Stimulated activated CD4-positive, alpha-beta T cell treated with anti-CD3 and anti-CD28 coated beads, Interleukin-12 subunit alpha, Interleukin-12 subunit beta, amount 100 ng/mL, for 48 hours (primary cell): Measurements from ENCODE around the gene ZCCHC24.

ENCODE experiments used
- DNase-seq, 3 donors: peaks; one replicate each; pipeline ENCODE4 v3.0.0-alpha.2; 2020; ENCODE audit warnings: low read depth in 2 of 3, low spot score in 1 of 3

Gene ZCCHC24

DNA sequence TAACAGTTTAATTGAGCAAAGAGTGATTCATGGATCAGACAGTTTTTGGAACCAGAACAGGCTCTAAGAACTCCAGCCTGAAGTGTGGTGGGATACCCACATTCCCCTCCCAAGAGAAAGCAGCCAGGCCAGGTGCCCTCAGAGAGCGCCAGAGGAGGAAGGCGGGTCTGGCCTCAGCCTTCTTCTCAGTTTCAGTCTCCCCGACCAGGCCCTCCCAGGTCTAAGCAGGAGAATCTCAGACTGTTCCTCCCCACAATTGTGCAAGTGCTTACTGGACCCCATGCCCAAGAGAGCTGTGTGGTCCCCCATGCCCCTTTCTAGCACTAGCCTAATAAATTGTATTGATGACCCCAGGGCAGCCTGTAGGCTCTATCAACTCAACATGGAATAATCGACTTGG, 72.6 kb downstream of the ZCCHC24 start:
- DNase-seq: no peak

DNA sequence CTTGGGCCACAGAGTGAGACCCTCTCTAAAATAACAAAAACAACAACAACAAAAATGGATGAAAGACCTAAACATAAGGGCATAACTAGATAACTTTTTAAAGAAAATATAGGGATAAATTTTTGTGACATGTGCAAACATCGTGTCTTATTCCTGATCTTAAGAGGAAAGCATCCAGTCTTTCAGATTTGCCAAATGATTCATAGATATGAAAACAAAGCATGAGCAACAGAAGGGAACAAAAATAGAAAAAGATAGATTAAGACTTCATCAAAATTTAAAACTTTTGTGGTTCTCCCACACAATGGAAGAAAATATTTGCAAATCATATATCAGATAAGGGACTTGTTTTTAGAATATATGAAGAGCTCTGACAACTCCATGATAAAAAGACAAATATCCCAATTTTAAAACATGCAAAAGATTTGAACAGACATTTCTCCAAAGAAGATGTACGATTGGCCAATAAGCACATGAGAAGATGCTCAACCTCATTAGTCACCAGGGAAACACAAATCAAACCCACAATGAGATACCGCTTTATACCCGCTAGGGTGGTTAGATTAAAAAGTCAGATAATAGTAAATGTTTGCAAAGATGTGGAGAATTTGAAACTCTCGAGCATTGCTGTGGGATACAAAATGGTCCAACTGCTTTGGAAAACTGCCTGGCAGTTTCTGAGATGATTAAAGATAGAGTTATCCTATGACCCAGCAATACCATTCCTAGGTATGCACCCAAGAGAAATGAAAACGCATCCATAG, 77.8 kb downstream of the ZCCHC24 start:
- DNase-seq: no peak

DNA sequence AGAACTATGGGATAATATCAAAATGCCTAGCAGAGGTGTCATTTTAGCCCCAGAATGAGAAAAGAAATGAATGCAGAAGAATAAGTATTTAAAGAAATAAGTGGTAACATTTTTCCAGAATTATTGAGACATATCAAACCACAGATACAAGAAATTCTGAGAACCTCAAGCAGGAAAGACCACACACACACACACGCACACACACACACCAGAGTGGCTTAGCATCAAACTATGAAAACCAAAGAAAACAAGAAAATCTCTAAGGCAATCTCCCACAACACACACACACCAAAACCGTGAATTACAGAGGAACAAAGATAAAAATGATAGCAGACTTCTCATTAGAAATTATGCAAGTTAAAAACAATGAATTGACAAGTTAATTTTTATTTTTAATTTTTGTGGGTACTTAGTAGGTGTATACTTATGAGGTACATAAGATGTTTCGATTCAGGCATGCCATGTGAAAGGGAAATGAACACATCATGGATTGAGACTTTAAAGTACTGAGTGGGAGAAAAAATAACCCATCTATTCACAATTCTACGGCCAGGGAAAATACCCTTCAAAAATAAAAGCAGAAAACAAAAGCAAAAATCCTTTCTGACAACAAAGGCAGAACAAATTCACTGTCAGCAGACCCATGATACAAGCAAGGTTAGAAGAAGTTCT, 83.6 kb downstream of the ZCCHC24 start:
- no peak for DNase-seq

DNA sequence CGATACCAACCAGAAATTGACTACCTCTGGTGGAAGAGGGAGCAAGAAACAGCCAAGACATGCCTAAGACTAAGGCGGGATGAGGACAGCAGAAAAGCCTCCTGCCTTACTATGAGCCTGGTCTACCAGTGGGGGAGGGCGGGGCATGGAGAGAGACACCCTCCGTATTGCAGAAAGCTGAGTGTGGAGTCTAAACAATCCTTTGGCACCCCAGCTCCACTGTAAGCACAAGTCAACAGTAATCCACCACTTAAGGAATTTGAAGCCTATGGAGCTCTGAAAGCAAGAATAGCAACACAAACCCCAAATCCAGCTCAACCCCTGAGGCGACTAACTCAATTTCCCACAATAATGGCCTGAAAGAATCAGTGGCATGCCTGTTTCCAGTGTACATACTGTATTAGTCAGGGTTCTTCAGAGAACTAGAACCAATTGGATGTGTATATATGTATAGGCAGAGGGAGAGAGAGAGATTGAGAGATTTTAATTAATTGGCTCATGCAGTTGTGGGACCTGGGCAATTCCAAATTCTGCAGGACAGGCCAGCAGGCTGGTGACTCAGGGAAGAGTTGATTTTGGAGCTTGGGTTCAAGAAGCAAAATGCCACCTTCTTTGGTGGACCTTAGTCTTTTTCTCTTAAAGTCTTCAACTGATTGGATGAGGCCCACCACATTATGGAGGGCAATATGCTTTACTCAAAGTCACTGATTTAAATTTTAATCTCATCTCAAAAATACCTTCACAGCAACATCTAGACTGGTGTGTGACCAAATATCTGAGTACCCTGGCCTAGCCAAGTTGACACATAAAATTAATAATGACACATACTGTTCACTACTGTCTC, 84.7 kb downstream of the ZCCHC24 start:
- DNase-seq: no peak

DNA sequence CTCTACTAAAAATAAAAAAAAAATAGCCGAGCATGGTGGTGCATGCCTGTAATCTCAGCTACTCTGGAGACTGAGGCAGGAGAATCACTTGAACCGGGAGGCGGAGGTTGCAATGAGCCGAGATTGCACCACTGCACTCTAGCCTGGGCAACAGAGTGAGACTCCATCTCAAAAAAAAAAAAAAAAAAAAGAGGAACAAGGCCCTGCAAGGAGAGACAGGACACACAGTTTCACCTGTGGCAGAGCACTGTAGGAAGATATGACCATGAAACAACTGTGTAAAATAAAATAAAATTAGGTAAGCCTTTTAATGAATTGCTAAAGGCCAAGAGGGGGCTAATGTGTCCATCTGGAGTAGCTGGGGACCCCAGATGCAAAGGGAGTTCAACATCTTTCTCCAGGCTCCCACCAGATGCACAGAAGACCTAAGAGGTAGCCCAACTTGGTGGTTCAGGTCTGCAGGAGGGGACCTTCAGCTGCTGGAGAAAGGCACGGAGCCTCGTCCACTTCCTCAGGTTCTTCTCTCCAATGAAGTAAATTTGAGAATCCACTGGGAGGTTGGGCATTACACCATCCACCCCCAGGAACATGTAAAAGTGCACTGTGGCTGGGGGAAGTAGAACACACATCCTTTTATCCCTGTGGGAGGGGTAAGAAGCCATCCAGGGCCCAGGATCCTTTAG, 85.5 kb downstream of the ZCCHC24 start:
- no peak for DNase-seq

DNA sequence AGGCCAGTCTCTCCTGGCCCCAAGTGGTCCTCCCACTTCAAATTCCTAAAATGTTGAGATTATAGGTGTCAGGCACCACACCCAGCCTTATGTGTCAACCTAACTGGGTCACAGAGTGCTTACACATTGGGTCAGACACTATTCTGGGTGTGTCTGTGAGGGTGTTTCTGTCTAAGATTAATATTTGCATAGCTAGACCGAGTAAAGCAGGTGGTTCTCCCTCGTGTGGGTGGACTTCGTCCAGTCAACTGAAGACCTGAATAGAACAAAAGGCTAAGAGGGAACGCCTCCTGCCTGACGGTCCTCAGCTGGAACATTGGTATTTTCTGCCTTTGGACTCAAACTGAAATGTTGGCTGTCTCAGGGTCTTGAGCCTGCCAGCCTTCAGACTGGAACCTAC, 86.6 kb downstream of the ZCCHC24 start:
- no peak for DNase-seq

DNA sequence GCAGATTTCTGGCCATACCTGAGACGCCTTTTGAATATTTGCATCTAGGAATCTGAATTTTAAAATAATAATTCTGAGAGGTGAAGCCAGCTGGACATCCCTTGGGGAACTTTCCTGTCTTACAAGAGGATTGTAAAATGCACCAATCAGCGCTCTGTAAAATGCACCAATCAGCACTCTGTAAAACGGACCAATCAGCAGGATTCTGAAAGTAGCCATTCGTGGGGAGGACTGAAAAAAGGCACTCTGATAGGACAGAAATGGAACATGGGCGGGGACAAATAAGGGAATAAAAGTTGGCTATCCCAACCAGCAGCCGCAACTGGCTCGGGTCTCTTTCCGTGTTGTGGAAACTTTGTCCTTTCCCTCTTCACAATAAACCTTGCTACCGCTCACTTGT, 88.2 kb downstream of the ZCCHC24 start:
- no peak for DNase-seq

DNA sequence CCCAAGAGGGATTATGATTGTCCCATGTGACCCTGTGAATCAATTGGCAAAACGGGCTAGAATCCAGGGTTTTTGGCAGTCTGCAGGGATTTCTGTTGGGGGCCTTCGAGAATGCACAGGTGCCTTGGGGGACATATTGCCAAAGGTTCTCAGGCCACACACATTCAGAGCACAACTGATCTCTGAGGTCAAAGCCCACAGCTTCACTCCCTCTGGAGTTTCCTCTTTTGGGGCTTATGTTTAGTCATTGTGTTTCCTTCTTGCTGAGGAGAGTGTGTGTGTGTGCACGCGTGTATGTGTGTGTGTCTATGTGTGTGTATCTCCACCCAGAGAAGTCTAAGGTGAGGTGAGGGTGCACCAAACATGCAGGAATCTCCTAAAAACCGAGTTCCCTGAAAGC, 89.3 kb downstream of the ZCCHC24 start:
- no peak for DNase-seq

DNA sequence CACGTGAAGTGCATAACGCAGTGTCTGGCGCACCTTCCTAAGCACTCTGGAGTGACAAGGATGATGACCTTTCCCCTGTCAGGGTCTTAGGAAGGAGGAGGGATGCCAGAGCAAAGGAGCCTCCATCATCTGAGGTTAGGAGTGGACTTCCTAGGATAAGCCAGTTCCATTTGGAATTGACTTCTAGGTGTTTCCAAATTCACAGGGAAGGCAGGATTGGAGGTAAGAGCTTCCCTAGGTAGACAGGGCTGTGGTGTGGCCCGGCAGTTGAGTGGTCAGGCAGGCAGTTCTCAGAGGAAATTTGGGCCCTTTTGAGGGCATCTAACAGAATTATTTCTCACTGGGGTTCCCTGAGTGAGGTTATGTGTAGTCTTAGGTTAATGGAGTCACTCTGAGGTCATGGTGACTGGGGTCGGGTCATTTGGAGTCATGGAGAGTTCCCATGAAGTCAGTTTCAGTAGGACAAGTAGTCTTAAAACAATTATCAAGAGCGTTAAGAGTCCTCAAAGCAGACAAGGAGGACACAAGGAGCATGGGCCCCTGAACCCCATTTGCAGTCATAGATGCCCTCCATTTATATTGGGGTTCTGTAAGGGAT, 89.9 kb downstream of the ZCCHC24 start:
- DNase-seq: no peak

DNA sequence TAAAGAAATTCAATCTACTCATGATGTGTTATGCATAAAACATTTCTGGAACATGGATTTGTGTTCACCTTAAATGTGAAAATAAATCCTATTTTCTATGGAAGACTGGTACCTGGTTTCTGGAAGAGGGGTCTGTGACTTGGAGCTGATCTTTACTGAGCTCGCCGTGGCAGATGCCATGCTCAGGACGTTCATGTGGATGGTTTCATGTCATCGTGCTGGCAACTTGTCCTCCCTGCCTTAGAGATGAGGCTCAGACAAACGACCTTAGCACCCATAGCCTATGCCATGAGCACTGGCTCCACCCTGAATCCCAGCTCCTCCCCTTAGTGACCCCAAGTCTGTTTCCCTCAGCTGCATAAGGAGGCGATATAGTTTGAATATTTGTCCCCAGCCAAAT, 90.8 kb downstream of the ZCCHC24 start:
- no peak for DNase-seq

DNA sequence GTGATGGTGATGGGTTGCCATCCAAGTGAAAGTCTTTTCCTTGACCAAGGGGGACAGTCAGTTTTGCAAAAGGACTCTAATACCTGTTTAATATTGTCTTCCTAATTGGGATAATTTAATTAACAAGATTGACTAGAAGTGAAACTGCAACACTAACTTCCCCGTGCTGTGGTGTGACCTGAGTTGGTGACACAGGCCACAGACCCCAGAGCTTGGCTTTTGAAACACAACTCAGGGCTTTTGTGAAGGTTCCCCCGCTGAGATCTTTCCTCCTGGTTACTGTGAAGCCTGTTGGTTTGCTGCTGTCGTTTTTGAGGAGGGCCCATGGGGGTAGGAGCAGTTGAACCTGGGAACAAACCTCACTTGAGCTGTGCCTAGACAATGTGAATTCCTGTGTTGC, 91.3 kb downstream of the ZCCHC24 start:
- DNase-seq: no peak

DNA sequence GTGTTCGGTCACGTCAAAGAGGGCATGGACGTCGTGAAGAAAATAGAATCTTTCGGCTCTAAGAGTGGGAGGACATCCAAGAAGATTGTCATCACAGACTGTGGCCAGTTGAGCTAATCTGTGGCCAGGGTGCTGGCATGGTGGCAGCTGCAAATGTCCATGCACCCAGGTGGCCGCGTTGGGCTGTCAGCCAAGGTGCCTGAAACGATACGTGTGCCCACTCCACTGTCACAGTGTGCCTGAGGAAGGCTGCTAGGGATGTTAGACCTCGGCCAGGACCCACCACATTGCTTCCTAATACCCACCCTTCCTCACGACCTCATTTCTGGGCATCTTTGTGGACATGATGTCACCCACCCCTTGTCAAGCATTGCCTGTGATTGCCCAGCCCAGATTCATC, 91.7 kb downstream of the ZCCHC24 start:
- no peak for DNase-seq

DNA sequence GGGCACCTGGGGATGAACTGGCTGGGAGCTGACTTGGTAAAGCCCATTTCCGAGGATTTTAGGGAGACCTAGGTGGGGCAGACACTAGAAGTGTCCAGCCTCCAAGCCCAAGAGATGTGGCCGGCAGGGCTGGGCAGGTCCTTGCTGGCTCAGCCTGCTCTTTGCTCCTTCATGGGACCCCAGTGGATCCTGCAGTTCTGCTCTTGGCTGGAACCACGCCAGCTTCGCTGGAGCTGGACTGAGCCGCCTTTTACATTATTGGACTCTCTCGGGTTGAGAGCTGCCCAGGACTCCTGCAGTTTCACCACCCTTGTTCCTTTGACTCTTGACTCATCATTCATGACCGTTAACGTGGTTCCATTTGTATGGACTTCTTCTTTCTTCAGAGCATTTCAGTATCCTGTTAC, 92.4 kb downstream of the ZCCHC24 start:
- DNase-seq: no peak

DNA sequence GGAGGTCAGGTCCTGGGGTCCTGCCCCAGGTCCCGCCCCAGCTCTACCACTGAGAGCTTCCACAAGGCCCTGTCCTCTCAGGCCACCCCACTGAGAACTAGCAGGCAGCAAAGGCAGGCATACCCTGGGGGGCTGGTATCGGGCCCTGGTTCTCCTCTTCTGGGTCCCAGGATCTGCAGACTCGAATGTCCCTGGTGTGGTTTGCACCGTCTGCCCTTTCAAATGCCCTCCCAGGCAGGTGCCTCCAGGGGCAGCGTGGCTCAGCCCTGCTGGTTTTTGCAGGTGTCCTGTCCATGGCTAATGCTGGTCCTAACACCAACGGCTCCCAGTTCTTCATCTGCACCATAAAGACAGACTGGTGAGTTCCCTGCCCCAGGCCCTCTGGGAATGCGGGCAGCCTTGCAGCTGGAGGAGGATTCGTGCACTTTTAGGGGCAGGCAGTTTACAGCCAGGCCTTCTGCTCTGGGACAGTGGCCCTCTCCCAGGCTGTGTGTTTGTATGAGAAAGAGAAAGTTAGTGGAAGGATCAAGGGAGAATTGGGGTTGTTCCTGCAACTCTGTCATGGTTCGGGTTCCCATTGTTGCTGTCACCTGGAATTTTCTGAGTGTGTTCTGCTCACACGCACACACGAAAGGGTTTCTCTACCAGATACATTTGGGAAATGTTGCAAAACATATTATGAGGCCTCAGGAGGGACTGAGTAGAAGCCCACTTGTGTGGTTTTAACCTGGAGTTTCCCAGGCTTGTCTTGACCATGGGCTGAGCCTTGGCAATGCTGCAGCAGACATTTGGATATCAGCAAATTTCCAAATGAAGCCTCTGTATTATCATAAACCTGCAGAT, 93.2 kb downstream of the ZCCHC24 start:
- no peak for DNase-seq

DNA sequence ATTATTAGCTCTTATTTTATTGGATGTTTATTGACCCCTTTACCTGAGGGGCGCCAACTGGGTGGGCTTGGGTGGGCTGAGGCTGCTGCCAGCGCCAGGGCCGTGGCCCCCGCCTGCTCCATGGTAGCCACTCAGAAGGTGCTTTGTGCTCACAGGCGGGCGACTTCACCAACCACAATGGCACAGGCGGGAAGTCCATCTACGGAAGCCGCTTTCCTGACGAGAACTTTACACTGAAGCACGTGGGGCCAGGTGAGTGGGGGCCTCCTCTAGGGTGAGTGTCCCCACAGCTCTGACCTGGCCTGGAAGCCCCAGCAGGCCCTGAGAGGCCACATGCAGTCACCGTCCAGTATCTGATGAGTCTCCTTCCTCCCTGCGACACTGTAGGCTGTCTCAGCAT, 94.1 kb downstream of the ZCCHC24 start:
- DNase-seq: no peak

DNA sequence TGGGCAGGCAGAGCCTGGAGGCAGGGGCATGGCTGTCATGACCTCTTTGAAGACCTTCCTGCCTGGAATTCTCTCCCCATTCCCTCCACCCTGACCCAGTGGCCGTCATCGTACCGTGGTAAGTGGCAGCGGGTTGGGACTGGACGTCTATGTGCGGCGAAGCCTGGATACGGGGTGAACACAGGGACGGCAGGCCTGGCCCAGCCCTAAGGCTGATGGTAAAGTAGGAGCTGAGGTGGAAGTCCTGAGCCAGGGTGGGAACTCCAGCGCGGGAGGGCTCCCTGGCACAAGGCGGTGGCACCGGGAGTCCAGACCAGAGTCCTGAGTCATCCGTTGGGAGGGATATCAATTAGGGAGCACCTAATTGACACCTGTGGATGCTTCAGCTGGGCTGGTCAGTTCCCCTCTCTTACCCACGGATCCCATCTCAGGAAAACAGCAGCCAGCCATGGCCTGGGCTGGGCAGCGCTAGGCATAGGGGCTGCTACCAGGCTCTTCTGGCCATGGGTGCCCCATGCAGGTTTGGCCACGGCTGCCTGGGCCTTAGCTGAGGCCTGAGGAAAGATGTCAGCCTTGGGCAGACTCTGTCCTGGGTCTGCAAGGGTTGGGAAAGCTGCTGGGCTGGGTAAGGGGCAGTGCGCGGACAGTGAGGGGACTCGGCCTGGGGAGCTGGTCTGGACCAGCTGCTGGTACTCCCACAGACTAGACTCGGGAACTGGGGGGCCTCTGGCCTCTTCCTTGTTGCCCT, 94.8 kb downstream of the ZCCHC24 start:
- no peak for DNase-seq

DNA sequence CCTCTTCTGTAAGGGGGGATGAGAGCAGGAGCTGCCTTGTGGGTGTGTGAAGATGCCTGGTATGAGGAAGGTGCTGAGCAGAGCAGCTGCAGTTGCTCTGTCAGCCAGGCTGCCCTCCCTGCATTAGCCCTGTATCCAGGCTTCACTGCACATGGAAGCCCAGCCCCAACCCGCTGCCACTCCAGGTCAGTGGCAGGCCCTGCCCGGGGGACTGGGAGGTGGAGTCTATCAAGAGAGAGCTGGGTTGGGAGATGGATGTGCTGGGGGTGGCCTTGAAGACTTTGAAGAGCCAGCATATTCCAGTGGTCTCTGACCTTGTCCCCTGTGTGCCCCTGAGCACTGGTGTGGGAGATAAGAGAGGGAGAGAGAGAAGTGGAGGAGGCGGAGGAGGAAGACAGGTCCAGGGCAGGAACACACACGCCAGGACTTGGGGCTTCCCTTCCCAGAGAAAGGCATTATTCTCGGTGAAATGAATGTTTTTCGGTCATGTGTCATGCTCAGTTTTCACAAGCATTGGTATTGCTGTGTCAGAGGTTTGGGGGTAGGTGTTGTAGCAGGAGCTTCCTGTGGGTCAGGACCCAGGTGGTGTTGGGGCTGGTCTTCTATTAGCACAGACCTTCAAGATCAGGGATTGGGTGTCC, 95.5 kb downstream of the ZCCHC24 start:
- DNase-seq: no peak

DNA sequence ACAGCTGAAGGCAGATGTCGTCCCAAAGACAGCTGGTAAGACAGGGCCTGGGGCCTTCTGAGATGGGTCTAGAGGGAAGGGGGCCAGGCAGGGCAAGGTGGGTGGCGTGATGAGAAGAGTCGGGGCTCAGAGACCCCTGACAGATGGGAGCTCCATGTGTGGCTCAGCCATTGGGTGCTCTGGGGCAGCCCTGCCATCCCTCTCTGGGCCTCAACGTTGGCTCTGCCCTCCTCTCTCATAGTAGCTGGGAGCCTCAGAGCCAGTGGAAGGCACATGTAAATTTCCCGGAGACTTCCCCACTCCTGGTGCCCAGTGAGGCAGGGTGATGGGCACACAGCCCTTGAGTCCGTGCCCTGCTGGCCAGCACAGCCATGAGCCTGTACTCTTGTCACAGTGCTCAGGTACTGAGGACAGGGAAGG, 96.3 kb downstream of the ZCCHC24 start:
- DNase-seq: no peak

DNA sequence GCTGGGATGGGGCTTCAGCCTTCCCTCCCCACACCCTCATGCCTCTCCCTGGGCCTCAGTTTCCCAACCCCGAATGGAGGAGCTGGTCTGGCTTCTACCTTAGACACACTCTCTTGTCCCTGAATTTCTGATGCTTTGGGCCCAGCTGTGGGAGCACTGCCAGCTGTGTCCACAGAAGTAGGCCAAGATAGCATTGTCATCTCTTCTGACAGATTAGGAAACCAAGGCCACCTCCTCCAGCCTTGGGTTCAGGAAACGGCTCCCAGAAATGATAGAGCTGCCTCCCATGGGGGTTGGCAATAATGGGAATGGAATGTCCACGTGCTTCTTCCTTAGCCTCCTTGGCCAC, 96.8 kb downstream of the ZCCHC24 start:
- no peak for DNase-seq
